Erythroblast (primary cell): Measurements from ENCODE around the gene RNPEP.

Source experiments
- GATA1 ChIP-seq: IDR thresholded peaks from 2 replicates; pipeline ENCODE4 v1.6.1; 2011; ENCODE audit warnings: low read depth, mild to moderate bottlenecking, control low read depth, low read length, moderate library complexity
- POLR2A ChIP-seq: IDR thresholded peaks from 2 replicates; pipeline ENCODE4 v1.6.1; 2011; ENCODE audit warnings: mild to moderate bottlenecking, low read length

GRCh38 chr1:201944639-201945038, 37.8 kb upstream of the RNPEP start:
- TF ChIP-seq POLR2A (no peak), GATA1 (no peak)
